ENCODE measurements around the gene BCAS3. TPM values are rescaled to one million over a fixed set of nuclear protein-coding genes. Genes with fewer than 3 reads are reported as not detected.
"Not testable (repeated sequence)": the region's sequence is repeated elsewhere in the genome, so short reads cannot be mapped to it uniquely, and the experiment has no call there.

BCAS3 gene

DNA sequence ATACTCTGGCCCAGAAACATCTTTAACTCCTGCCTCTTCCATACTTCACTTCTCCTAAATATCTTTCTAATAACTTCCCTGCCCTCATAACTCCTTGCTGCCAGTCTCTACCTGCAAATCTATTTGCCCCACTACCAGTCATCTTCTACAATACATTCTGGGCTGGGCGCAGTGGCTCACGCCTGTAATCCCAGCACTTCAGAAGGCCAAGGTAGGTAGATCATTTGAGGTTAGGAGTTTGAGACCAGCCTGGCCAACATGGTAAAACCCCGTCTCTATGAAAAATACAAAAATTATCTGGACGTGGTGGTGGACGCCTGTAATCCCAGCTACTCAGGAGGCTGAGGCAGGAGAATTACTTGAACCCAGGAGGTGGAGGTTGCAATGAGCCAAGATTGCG lies 763.9 kb downstream of the BCAS3 start:
- not testable (repeated sequence) for H3K9ac ChIP-seq (ENCODE audit: low read length); H3K4me2 ChIP-seq (ENCODE audit: low read length, poor library complexity, severe bottlenecking); H3K27ac ChIP-seq (ENCODE audit: low read length, poor library complexity, severe bottlenecking); H3K23ac ChIP-seq (ENCODE audit: low read length in 2 of 2); H3K4me3 ChIP-seq (ENCODE audit: insufficient read depth in 1 of 2, low read depth in 1 of 2, low read length in 2 of 2); H3K18ac ChIP-seq (ENCODE audit: low read depth in 1 of 2, low read length in 2 of 2); H3K14ac ChIP-seq (ENCODE audit: low read length in 2 of 2); H2BK120ac ChIP-seq (ENCODE audit: low read depth, low read length); DNase-seq; H3K4me1 ChIP-seq (ENCODE audit: control insufficient read depth, insufficient read depth, low read depth, low read length); H2BK12ac ChIP-seq (ENCODE audit: low read length in 2 of 2); H4K91ac ChIP-seq (ENCODE audit: low read length); H2AFZ ChIP-seq (ENCODE audit: low read depth, low read length); H3K79me1 ChIP-seq (replicated peaks; ENCODE audit: low read length, poor library complexity, severe bottlenecking); H2AK5ac ChIP-seq (ENCODE audit: low read length, severe bottlenecking); H3K4ac ChIP-seq (ENCODE audit: low read depth in 1 of 2, low read length in 2 of 2); H2BK15ac ChIP-seq (ENCODE audit: low read depth, poor library complexity, severe bottlenecking); H3K36me3 ChIP-seq (ENCODE audit: control insufficient read depth in 1 of 2, insufficient read depth in 2 of 2, low read depth in 1 of 2, low read length in 2 of 2); H4K8ac ChIP-seq (ENCODE audit: low read length); H2BK5ac ChIP-seq (ENCODE audit: low read depth, low read length, poor library complexity, severe bottlenecking)
- peaks cover 17% of the 10 kb centered on the region for H3K9me3 ChIP-seq (ENCODE audit: control insufficient read depth, low read length)
- WGBS: 90% methylated on average over 5 of the region's 6 CpGs
- peaks cover 25 to 44% of the 10 kb centered on the region in 2 experiments for H3K27me3 ChIP-seq (ENCODE audit: control insufficient read depth in 1 of 2, insufficient read depth in 1 of 2, low read length in 2 of 2)

DNA sequence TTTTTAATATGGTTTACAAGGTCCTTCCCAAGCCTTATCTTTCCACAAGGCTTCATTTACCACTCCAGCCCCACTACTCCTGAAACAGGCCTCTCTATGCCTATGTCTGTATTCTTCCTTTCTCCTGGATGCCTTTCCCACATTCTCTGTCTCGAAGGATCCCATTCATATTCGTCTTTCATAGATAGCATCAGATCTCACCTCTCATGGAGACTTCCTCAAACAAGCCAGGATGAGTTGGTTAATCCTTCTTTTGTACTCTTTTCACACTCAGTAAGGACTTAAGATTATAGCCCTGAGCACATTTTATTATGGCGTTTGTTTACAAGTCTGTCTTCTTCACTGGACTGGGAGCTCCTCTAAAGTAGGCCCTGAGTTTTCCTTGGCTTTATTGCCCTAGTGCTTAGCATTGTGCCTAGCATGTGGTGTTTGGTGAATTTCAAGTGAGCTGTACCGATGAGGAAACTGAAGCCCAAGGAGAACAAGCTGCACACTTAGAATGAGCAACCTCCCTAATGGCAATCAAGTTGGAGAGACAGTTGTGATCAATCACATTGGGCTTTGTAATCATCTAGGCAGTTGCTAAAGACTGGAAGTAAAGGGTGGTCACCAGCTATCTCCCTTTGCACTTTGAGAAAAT lies 764.6 kb downstream of the BCAS3 start:
- no peak overlapping the region for H3K18ac ChIP-seq (ENCODE audit: low read depth in 1 of 2, low read length in 2 of 2)
- H3K27ac ChIP-seq (ENCODE audit: low read length, poor library complexity, severe bottlenecking): no peak overlapping the region
- no peak overlapping the region for H2BK5ac ChIP-seq (ENCODE audit: low read depth, low read length, poor library complexity, severe bottlenecking)
- no peak overlapping the region for H3K4me3 ChIP-seq (ENCODE audit: insufficient read depth in 1 of 2, low read depth in 1 of 2, low read length in 2 of 2)
- no peak overlapping the region for H4K91ac ChIP-seq (ENCODE audit: low read length)
- H3K4ac ChIP-seq (ENCODE audit: low read depth in 1 of 2, low read length in 2 of 2): no peak overlapping the region
- no peak overlapping the region for H3K4me2 ChIP-seq (ENCODE audit: low read length, poor library complexity, severe bottlenecking)
- no peak overlapping the region for H2BK120ac ChIP-seq (ENCODE audit: low read depth, low read length)
- no peak overlapping the region for H3K9ac ChIP-seq (ENCODE audit: low read length)
- 75% methylated on average over 4 of the region's 4 CpGs for WGBS
- no peak overlapping the region for H3K14ac ChIP-seq (ENCODE audit: low read length in 2 of 2)
- H2BK15ac ChIP-seq (ENCODE audit: low read depth, poor library complexity, severe bottlenecking): no peak overlapping the region
- H3K23ac ChIP-seq (ENCODE audit: low read length in 2 of 2): no peak overlapping the region
- peaks cover 4% of the 10 kb centered on the region for H3K4me1 ChIP-seq (ENCODE audit: control insufficient read depth, insufficient read depth, low read depth, low read length)
- peaks cover 30 to 47% of the 10 kb centered on the region in 2 experiments for H3K27me3 ChIP-seq (ENCODE audit: control insufficient read depth in 1 of 2, insufficient read depth in 1 of 2, low read length in 2 of 2)
- no peak overlapping the region for H2AK5ac ChIP-seq (ENCODE audit: low read length, severe bottlenecking)
- H4K8ac ChIP-seq (ENCODE audit: low read length): no peak overlapping the region
- H2AFZ ChIP-seq (ENCODE audit: low read depth, low read length): no peak overlapping the region
- DNase-seq: no peak
- H3K36me3 ChIP-seq (ENCODE audit: control insufficient read depth in 1 of 2, insufficient read depth in 2 of 2, low read depth in 1 of 2, low read length in 2 of 2): no peaks in the 10 kb centered on the region
- H3K9me3 ChIP-seq (ENCODE audit: control insufficient read depth, low read length): peaks cover 10% of the 10 kb centered on the region
- H2BK12ac ChIP-seq (ENCODE audit: low read length in 2 of 2): no peak overlapping the region
- H3K79me1 ChIP-seq (replicated peaks; ENCODE audit: low read length, poor library complexity, severe bottlenecking): no peaks in the 10 kb centered on the region

Small RNA genes lying within 50 kb of the gene (small RNA-seq; reads per million reads assigned to genes)
- not detected for gene RF00019 (ENCODE audit: low read depth)
- not detected for gene RN7SL448P (ENCODE audit: low read depth)
- gene RN7SL606P (ENCODE audit: low read depth): not detected
- not detected for gene RNU6-623P (ENCODE audit: low read depth)

Data from mesenchymal stem cell (in vitro differentiated cells and primary cell).